GM18868 (cell line): Measurements from ENCODE around the gene DIS3L2.
"Not testable (repeated sequence)": the region's sequence is repeated elsewhere in the genome, so short reads cannot be mapped to it uniquely, and the experiment has no call there.

Experiments
- ATAC-seq: cut with Tn5 transposase; IDR thresholded peaks from one replicate; pipeline ENCODE4 v1.9.1; 2021; ENCODE audit warnings: mild to moderate bottlenecking, moderate library complexity; ENCODE audit not compliant: unreplicated experiment

Gene DIS3L2

GRCh38 chr2:232288489-232289030 lies 327.0 kb downstream of the DIS3L2 start:
- no peak for ATAC-seq

GRCh38 chr2:232290668-232291067 lies 329.2 kb downstream of the DIS3L2 start:
- ATAC-seq: no peak

- ATAC-seq: no peak
These were observed 329.8 kb downstream of the DIS3L2 start for GRCh38 chr2:232291343-232291742.

GRCh38 chr2:232292395-232293154 lies 331.1 kb downstream of the DIS3L2 start:
- ATAC-seq: no peak

- no peak for ATAC-seq
These were observed 331.7 kb downstream of the DIS3L2 start for GRCh38 chr2:232293191-232293590.

- no peak for ATAC-seq
These were observed 334.5 kb downstream of the DIS3L2 start for GRCh38 chr2:232295971-232296370.

GRCh38 chr2:232296776-232297525 lies 335.4 kb downstream of the DIS3L2 start:
- no peak for ATAC-seq

- no peak for ATAC-seq
These were observed 337.6 kb downstream of the DIS3L2 start for GRCh38 chr2:232299084-232299483.

- ATAC-seq: no peak
These were observed 338.6 kb downstream of the DIS3L2 start for GRCh38 chr2:232299927-232300674.

- ATAC-seq: no peak
These were observed 339.4 kb downstream of the DIS3L2 start for GRCh38 chr2:232300894-232301387.

- ATAC-seq: no peak
These were observed 342.7 kb downstream of the DIS3L2 start for GRCh38 chr2:232304236-232304635.

- no peak for ATAC-seq
These were observed 345.3 kb downstream of the DIS3L2 start for GRCh38 chr2:232306741-232307305.

GRCh38 chr2:232307854-232308253 lies 346.3 kb downstream of the DIS3L2 start:
- no peak for ATAC-seq

- ATAC-seq: no peak
These were observed 347.5 kb downstream of the DIS3L2 start for GRCh38 chr2:232308986-232309385.

- ATAC-seq: no peak
These were observed 348.1 kb downstream of the DIS3L2 start for GRCh38 chr2:232309592-232309991.

- ATAC-seq: no peak
These were observed 348.6 kb downstream of the DIS3L2 start for GRCh38 chr2:232310121-232310520.

GRCh38 chr2:232310696-232311095 lies 349.2 kb downstream of the DIS3L2 start:
- ATAC-seq: no peak

GRCh38 chr2:232313645-232314044 lies 352.1 kb downstream of the DIS3L2 start:
- not testable (repeated sequence) for ATAC-seq

GRCh38 chr2:232315049-232315922 lies 353.8 kb downstream of the DIS3L2 start:
- peak; percentile 85 for ATAC-seq

- no peak for ATAC-seq
These were observed 354.4 kb downstream of the DIS3L2 start for GRCh38 chr2:232315923-232316299.
